Forelimb muscle (tissue), 1 donor: ENCODE data around the gene GPR39. TPM values are rescaled to one million over a fixed set of nuclear protein-coding genes. Genes with fewer than 3 reads are reported as not detected.
A peak's percentile ranks its signal among the peaks of the same experiment; 100 is the strongest.
"Not testable (repeated sequence)": the region's sequence is repeated elsewhere in the genome, so short reads cannot be mapped to it uniquely, and the experiment has no call there.

Experiments
- DNase-seq: peaks from one replicate; pipeline ENCODE4 v3.0.0-alpha.2; 2013; ENCODE audit warnings: low read depth
- polyA plus RNA-seq: library from polyadenylated mRNA; unstranded; fragments of 120-200 nt; gene quantifications from one replicate; pipeline ENCODE4 v1.2.1, GENCODE V29; 2013; ENCODE audit not compliant: insufficient read length

Gene GPR39
- polyA plus RNA-seq, 1 donor = 0.20 TPM

DNA sequence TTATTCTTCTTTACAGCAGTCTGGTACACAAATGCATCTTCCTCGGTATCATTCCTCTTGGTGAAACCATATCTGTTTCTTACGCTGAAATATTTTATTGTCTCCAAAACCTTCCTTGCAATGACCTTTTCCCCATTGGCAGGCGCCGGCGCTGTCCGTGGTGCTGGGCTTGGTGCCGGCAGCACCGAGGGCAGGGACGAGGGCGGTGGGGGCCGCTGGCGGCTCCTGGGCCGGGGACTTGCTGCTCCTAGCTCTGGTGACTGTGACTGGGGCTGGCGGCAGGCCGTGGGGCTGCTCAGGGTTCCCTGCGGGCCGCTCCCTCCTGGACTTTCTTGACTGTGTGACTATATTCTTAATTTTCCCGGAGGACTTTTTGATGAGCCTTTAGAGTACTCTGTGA, 72.5 kb downstream of the GPR39 start:
- DNase-seq = no peak

DNA sequence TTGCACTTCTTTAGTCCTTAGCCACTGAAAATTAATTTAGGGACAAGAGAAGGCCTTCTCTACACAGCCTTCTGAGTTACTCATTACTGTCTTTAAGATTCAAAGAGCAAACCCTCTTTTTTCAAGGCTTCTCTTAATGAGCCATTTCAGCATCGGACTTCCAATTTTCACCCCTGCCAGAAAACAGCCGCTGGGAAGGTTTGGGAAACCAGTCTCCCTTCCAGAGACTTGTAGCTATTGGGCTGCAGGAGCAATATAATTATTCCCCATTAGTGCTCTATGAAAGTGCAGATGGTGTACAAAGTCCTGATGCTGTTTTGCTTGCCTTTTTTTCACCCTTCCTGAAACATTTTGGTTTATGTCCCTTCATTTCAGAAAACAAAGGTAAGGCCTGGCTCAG, 79.3 kb downstream of the GPR39 start:
- DNase-seq = no peak

DNA sequence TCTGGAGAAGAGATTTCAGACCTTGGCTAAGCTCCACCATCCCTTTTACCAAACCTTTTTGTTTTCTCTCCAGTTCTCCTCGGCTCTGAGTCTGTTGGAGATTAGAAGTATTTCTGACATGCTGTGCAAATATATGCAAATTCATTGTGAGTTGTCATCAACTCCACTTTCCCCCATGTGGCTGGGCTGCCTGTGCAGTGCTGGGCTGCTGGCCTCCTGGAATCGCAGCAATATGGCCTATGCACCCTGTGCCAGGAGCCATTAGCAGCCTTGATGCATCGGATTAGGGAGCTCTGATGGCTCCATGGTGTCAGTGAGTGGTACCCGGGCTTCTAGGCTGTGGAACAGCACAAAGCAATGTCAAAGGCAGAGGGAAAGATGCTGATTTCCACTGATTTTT, 80.0 kb downstream of the GPR39 start:
- no peak for DNase-seq

DNA sequence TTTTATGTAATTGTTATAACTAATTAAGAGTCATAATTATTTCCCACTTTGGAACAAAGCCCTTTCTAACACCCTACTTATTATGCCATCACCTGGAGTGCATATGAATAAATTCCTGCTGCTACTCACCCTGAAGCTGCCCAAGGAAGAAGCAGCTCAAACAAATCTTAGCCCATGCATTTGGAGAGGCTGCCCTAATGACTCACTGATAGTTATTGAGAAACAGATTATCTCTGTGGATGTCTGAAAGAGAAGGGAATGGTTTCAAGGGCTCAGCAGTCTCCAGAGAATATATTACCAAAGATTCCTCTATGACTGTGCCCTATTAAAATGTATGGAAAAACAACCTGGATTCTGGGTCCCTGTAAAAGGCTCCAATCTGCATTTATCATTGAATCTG, 81.0 kb downstream of the GPR39 start:
- no peak for DNase-seq

DNA sequence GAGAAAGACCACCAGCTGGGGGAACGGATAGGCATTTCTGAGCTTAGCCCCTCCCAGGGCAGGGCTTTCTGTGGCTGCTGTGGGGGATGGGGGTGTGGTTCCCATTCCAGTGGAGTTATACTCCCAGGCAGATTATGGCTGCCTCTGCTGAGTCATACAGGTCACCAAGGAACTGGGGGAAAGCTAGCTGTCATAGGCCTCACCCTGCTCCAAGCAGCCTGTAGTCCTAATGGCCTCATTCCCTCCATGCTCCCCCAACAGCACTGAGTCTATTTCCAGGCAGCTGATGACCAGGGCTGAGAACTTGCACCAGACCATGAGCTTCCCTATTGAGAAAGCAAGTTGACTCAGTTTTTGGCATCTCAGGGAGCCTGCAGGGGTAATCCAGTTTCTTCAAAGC, 87.1 kb downstream of the GPR39 start:
- DNase-seq = no peak

DNA sequence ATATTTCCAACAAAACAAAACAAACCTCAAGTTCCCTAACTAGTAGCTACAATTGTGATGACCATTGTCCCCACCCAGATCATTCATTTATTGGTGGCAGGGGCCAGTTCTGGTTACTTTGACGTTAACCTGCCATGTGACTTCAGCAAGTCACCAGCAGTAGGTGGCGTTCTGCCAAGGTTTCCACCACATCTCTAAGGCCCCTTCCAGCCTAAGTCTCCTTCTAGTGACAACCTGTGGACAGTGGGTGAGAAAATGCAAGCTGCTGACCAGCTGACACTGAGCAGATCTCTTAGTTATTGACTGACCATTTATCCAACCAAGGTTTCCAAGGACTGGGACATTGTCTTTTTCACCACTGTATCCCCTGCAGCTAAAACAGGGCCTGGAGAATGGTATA, 98.4 kb downstream of the GPR39 start:
- no peak for DNase-seq

DNA sequence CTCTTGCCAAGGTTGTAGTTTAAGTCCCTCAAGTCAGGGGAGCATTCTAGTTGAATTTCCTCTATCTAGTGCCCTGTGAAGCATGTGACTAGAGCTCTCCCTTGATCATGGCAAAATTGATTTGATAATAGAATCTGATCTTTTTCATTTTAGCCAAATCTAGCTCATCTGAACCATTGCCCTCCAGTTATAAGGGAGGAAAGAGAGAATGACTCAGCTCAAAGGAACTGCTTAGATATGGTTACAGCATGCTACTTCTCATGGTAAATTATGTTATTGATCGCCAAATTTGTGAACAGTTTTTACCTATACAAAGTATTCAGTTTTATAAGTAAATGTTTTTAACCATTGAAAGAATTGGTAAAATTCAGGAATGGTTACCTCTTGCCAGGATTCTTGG, 100.8 kb downstream of the GPR39 start:
- no peak for DNase-seq

DNA sequence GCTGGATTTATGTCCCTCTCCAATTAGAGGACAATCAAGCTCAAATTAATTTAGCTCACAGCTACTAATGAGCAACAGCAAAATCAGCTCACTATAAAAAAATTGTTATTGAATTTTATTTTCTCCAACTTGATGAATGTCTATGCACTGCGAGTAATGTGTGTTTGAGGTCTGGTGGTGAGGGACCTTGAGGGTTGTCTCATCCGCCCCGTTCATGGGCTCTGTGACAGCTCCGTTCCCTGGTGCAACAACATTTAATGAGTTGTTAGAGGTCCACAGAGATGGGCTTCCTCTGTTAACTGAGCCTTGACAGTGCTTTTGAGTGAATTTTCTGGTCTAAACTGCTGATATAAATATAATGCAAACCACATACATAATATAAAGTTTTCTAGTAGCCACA, 101.7 kb downstream of the GPR39 start:
- no peak for DNase-seq

DNA sequence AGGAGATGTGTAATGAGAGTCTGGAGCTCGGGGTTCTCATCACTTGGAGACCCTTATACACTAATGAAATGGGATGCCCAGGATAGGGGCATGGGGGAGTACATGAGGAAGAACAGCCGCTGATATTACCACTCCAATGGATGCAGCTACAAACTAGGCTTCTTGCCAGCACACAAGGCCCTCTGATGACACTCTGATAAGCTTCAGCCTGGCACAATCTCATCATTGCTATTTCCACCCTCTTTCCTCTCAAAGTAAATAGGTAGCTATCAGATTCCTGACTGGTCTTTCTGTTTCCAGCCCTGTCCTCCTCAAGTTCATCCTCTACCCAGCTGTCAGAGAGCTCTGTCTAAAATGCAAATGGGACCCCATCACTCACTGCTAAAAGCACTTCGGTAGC, 103.0 kb downstream of the GPR39 start:
- DNase-seq = no peak

DNA sequence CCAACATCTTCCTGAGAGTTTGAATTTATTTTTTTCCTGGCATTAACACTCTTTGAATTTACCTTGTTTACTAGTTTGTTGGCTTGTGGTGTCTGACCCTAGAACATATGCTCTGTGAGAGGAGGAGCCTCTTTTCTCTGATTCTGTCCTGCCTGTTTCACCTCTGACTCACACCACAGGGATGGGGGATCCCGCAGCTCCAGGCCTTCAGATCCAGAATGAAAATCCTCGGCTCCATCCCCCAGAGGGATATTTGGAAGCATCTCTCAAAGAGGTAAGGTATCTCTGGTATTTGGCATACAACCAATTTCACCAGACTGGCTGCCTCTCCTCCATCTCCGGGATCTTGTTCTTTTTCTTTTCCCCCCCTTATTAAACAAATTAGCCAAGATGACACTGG, 104.7 kb downstream of the GPR39 start:
- no peak for DNase-seq

DNA sequence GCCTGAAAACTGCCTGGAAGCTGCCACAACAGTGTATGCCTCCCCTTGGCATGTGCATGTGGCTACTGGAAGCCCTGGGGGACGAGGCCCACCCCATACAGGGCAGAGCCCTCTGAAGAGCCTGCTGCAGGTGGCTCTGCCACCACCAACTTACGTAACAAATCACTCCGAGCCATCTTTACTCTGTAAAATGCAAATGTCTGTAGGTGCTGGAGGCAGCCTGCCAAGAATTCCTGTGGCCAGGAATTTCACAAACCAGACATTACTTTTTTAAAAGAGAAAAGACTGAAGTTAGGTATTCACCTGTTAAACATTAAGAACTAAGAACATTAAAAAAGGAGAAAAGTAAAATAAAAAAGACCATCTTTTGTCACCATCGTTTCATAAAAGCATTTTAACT, 106.3 kb downstream of the GPR39 start:
- no peak for DNase-seq

DNA sequence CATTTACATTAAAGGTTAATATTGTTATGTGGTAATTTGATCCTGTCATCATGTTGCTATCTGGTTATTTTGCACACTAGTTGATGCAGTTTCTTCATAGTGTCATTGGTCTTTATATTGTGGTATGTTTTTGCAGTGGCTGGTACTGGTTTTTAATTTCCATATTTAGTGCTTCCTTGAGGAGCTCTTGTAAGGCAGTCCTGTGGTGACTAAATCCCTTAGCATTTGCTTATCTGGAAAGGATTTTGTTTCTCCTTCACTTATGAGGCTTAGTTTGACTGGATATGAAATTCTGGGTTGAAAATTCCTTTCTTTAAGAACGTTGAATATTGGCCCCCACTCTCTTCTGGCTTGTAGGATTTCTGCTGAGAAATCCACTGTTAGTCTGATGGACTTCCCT, 120.5 kb downstream of the GPR39 start:
- DNase-seq = not testable (repeated sequence)

DNA sequence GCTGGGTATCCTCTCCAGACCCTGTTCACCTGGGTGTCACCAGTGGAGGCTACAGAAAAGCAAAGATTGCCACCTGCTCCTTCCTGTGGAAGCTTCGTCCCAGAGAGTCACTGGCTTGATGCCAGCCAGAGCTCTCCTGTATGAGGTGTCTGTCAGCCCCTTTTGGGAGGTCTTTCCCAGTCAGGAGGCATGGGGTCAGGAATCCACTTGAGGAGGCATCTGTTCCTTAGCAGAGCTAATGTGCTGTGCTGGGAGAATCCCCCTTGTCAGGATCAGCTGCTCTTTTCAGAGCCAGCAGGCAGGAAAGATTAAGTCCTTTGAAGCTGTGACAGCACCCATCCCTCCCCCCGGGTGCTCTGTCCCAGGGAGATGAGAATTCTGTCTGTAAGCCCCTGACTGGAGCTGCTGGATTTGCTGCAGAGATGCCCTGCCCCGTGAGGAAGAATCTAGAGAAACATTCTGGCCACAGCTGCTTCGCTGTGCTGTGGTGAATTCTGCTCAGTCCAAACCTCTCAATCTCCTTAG, 121.8 kb downstream of the GPR39 start:
- DNase-seq = no peak

DNA sequence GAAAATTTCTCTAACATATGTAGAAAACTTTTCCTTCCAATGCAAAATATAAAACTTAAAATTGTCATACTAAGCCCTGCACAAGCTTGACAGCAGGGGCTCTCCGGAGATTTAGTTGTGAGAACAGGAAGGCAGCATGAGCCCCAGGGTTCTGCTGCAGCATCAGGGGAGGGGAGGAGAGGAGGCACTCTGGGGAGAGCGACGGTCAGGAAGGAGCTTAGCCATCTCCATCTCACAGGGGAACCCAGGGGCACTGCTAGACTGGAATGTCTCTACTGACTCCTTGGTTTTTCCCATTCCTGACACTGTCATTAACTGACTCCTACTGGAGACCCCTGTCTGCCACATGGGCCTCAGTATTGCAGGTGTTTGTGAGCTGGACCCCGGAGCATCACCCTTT, 123.6 kb downstream of the GPR39 start:
- no peak for DNase-seq

DNA sequence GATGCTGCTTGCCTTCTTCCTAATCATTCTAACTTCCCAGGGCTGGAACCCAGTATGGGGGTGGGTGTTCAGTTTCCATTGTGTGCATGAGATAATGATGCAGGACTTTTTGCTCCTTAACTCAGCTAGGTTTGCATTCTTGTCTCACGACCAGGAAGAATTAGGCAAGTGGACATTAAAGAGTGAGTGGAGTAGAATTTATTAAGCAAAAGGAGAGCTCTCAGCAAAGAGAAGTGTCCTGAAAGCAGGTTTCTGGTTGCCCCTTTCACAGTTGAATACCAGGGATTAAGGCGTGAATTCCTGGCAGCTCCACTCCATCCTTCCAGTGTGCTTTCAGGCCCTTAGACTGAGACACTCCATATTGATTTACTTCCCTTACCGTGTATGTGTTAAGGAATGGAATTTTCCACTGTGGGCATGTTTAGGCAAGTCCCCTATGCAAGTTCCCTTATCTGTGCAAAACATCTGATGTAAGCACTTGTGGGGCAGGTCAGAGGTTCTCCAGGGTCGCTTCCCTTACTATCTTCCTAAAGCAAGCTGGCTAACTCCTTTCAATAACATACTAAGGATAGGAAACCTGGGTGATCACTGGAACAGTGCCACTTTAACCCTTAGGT, 126.5 kb downstream of the GPR39 start:
- DNase-seq = no peak

DNA sequence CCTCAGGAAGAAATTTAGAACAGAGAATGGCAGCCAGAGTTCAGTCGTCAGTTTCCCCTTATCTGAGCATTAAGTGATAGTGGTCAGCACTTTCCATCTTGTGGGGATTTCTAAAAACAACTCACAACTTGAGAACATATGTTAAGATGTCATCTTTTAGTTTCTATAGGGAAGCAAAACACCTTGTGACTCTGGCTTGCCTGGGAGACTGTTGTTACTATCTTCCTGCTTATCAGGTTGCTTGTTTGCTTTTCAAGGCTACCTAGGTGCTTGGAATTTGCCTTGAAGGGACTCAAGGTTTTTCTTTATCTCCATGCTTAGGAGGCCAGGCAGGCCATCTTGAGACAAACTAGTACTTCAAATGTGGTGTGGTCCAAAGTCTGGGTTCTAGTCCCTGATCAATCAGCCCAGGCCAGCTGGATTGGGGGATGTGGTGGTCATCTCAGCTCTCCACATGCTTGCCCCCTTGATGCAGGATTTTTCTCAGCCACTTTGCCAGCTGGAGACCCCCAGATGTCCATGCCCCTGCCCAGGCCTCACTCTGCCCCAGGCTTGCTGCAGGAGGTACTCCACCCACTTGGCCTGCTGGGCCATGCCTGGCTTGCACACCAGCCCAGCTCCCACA, 127.5 kb downstream of the GPR39 start:
- no peak for DNase-seq

DNA sequence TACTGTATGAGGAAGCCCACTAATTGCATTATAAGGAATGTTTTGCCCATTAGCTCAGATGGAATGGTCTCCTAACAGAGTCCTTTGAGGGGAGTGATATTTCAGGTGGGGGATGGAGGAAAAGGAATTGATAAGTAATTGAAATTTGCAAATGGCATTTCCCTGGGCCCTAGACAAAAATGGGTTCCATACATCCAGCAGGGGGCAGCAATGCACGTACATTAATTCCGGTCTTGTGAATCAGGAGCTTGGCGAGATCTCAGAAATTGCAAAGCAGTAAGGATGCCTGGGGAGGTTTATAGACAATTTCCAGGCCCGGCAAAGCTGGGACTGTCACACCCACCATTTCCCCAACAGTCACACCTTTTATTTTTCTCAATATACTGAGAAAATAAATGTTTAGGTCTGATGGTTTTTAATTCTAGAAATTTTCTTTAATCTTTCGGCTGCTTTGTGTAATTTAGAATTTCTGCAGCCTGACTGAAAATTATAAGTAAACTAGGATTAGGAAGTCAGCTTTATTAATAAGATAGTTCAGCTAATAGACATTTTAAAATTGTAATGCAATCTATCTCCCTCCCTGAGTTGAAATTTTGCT, 130.6 kb downstream of the GPR39 start:
- peak; percentile 62 for DNase-seq

DNA sequence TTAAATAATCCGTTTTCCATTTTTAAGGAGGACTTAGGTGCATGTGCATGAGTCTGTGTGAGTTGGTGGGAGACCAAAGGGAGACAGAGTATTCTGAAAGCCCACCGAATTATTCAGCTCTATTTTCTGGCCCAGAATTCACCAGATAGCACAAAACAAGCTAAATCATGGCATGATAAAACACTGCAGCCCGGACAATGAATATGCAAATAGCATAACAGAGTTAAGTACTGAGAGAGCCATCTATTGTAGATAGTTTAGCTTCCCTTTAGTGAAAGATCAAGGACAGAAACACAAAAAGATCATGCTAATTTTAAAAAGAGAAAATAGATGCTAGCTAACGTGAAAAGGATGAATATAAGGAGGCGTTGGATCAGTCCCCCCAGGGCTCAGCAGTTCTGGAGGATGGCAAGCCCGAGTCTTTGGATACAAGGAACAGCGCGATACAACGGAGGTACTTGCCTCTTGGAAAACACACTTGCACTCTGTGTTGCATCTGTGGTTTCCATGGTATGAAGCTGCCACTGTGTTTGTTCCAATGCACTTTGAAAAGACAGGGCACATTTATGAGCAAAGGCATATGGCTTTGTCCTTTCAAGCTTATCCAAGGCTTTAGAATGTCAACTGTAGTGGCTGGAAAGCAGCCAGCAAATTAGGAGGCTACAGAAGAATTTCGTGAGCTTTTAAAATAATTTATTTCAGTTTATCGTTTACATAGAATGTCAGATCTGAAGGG, 133.5 kb downstream of the GPR39 start:
- no peak for DNase-seq

DNA sequence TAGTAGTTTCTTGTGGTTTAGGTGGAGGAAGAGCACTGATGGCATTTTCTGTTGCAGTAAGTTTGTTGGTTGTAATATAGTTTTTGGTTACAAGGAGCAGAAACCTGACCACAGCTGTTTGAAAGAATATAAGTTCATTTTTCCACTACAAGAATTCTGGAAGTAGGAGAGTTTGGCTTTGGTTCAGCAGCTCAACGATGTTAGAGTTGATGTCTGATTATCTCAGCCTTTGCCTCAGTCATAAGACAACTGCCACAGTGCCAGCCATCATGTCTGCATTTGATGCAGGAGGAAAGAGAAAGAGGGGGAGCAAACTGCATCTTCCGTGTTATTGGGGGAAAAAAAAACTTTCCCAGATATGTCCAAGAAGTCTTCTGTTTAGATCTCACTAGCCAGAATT, 134.3 kb downstream of the GPR39 start:
- DNase-seq = no peak

DNA sequence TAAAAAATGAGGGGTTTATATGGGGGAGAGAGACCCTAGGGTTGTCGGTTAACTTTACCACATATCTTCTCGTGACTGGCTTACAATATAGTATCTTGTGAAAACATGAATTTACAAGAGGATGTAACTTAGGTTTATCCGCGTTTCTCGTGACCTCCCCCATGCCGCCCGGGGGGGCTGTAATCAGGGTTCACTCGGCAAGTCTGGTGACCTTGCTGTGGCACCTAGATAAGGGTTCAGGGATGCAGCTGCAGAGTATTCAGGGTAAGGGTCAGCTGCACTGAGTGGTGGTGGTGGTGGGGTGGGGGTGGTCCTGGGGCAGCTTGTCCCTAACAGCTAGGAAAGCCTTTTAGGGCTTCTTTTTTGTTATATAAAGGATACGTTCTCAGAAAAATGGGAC, 141.1 kb downstream of the GPR39 start:
- DNase-seq = no peak

DNA sequence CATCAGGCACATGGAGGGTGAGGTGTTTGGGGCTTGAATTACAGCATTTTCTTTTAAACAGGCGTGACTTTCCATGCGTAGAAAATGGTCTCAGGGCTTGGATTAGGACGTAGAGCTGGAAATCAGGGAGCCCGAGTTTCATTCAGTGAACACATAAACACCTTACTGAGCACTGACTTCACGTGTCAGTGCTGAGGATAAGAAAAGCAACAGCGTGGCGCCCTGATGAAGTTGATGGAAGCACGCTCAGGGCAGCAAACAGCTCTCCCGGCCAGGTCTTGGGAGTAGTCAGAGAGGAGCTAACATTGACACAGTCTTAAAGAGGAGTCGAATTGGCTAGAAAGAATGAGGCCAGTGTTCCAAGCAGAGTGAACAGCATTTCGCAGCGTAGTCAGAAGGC, 142.7 kb downstream of the GPR39 start:
- DNase-seq = no peak

DNA sequence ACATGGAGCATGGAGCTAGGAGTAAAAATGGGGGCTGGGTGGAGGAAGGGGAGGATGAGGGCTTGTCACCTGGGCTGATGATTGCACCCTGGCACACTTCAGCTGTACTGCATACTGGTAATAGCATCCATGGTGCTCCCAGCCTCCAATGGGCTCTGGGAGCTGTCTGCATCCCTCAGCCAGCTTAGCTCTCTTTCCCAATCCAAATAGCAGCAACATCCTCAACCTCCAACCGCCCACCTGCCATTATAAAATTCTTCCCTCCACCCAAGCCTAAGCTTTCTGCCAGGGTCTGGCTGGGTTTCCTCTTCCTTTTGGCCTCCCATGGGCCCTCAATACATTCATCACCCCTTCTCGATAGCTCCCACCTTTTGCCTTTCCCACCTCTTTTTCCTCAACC, 143.3 kb downstream of the GPR39 start:
- no peak for DNase-seq

DNA sequence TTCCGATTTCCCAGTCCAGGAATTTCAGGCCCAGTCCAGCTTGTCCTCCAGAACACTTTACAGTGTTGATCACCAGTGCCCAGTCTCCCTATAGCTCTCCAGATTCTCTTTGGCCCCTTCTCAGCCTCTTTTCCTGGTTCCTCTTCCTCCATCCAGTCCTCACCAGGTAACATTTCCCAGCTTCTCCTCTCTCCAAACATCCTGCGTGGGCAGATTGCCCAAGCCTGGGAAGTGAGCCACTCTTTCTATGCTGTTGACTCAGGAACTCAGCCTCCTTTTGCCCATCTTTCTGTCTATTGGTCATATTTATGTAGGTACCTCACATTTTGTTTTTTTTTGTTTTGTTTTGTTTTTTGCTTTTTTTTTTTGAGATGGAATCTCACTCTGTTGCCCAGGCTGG, 144.0 kb downstream of the GPR39 start:
- no peak for DNase-seq
